ENCODE data around the gene OLR1. TPM values are rescaled to one million over a fixed set of nuclear protein-coding genes. Genes with fewer than 3 reads are reported as not detected.
"Not testable (repeated sequence)": the region's sequence is repeated elsewhere in the genome, so short reads cannot be mapped to it uniquely, and the experiment has no call there.

Gene OLR1
- 0.55 TPM for total RNA-seq
- long read RNA-seq = 0 reads

DNA sequence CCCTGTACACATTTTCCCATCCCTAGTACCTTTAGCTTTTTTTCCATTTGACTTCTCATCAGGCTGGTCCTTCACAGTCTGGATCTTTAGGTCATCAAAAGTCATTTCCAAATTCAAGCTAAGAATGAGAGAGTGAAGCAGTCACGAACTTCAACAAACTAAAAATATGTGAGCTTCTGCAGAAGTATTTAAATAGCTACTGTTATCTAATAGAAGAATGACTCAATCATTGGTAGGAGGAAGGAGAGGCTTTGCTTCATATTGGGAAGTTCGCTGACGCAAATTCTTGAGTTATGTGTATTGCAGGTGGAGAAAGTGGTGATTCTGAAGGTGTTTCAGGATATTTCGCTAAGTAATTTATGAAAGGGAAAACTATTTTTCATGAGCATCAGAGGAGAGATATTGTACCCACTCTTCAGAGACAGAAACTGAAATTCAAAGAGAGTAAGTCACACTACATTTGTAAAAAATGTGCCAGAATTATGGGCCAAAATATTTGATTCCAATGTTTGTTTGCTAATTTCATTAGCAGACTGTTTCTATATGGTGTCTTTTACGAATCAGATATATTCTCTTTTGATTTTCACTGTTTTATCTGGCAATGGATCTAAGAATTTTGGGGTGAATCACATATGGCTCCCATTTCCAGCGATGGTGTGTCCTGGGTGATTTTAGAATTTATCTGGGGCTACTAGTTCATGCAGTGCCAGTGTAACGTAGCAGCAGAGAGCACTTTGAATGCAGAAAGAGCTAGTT lies at the start of gene OLR1:
OLR1 (minus strand) TSS at position 160 of the 756 bp plus-strand sequence; CDS start at position 105, 55 bp downstream.
- no peaks in the 10 kb centered on the region for H3K4me1 ChIP-seq
- TF ChIP-seq, protein P1, sequence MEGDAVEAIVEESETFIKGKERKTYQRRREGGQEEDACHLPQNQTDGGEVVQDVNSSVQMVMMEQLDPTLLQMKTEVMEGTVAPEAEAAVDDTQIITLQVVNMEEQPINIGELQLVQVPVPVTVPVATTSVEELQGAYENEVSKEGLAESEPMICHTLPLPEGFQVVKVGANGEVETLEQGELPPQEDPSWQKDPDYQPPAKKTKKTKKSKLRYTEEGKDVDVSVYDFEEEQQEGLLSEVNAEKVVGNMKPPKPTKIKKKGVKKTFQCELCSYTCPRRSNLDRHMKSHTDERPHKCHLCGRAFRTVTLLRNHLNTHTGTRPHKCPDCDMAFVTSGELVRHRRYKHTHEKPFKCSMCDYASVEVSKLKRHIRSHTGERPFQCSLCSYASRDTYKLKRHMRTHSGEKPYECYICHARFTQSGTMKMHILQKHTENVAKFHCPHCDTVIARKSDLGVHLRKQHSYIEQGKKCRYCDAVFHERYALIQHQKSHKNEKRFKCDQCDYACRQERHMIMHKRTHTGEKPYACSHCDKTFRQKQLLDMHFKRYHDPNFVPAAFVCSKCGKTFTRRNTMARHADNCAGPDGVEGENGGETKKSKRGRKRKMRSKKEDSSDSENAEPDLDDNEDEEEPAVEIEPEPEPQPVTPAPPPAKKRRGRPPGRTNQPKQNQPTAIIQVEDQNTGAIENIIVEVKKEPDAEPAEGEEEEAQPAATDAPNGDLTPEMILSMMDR (IDR thresholded peaks at IDR 0.05; ENCODE audit: borderline replicate concordance) = no peak
- no peak within 1 kb of the TSS for H3K4me3 ChIP-seq
- H3K27me3 ChIP-seq (ENCODE audit: low read depth) = no peaks in the 10 kb centered on the region
- DNase-seq = no peak
- H3K36me3 ChIP-seq = no peaks in the 10 kb centered on the region
- intact Hi-C loops (cut with micrococcal nuclease) = no loop called here
- no peaks in the 10 kb centered on the region for H3K9me3 ChIP-seq (replicated peaks)
- no peak within 1 kb of the TSS for H3K27ac ChIP-seq (replicated peaks)

DNA sequence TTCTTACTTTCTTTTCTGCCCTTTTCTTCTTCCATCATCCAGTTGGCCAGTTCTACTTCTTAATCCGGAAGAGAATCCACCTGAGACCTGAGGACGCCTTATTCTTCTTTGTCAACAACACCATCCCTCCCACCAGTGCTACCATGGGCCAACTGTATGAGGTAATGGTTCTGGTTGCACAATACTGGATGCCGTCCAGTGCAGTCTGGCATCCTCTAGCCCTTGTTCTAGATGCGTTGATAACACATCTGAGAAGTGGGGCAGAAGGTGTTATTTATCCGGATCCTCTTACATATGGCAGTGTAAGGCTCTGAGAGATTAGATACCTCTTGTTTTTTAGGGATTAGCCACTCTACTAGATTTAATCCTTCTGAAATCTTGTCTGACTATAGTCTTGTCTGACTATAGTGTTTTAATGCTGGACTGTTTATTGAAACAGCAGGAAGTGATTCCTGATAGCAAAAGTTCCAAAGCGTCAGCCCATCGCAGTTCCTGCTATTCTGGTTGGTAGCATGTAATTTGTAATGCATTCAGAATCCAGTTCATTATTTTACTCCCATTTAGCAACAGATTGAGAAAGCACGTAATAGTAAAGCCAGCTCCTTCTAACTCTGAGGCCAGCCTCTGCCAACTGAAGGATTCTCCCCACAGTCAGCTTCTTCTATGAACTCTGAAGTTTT lies 48.6 kb upstream of the OLR1 start:
- Histone ChIP-seq H3K27ac (replicated peaks) (peak overlapping the region; percentile 79), H3K4me1 (peaks cover 62% of the 10 kb centered on the region), H3K36me3 (peaks cover 78% of the 10 kb centered on the region), H3K27me3 (ENCODE audit: low read depth) (no peaks in the 10 kb centered on the region), H3K4me3 (peak overlapping the region; percentile 6), H3K9me3 (replicated peaks) (no peaks in the 10 kb centered on the region)
- TF ChIP-seq, protein P1 (IDR thresholded peaks at IDR 0.05; ENCODE audit: borderline replicate concordance) = no peak
- peak; percentile 75 for DNase-seq
- intact Hi-C loops (cut with micrococcal nuclease) = no loop called here

DNA sequence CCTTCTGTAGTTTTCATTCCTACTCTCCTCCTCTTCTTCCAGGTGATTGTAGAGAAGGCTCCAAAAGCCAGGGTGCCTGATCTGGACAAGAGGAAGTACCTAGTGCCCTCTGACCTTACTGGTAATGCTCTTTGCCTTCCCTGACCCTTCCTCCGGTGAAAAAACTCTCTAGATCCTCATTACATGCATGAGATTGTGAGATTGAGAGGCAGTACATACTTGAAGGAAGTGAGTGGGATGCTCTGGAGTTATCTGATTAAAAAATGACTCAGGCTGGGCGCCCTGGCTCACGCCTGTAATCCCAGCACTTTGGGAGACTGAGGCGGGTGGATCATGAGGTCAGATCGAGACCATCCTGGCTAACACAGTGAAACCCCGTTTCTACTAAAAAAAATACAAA lies 46.1 kb upstream of the OLR1 start:
- Histone ChIP-seq H3K9me3 (replicated peaks) (no peaks in the 10 kb centered on the region), H3K27me3 (ENCODE audit: low read depth) (no peaks in the 10 kb centered on the region), H3K27ac (replicated peaks) (peak overlapping the region; percentile 79), H3K36me3 (peaks cover 64% of the 10 kb centered on the region), H3K4me1 (peaks cover 86% of the 10 kb centered on the region), H3K4me3 (no peak overlapping the region)
- intact Hi-C loops (cut with micrococcal nuclease) = no loop called here
- TF ChIP-seq, protein P1 (IDR thresholded peaks at IDR 0.05; ENCODE audit: borderline replicate concordance) = no peak
- DNase-seq = no peak

DNA sequence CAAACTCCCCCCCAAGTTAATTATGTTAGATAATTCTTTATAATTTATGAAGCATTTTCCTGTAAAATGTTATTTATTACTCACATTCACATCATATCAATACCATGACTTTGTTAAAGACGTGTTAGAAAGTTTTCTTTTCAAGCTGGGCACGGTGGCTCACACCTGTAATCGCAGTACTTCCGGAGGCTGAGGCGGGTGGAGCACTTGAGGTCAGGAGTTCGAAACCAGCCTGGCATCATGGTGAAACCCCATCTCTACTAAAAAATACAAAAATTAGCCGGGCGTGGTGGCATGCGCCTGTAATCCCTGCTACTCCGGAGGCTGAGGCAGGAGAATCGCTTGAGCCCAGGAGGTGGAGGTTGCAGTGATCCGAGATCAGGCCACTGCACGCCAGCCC lies 44.0 kb upstream of the OLR1 start:
- intact Hi-C loops (cut with micrococcal nuclease); H3K9me3 ChIP-seq (replicated peaks); DNase-seq; H3K27me3 ChIP-seq (ENCODE audit: low read depth): not testable (repeated sequence)
- peaks cover 86% of the 10 kb centered on the region for H3K4me1 ChIP-seq
- H3K36me3 ChIP-seq = peaks cover 43% of the 10 kb centered on the region
- peak overlapping the region; percentile 84 for H3K4me3 ChIP-seq
- H3K27ac ChIP-seq (replicated peaks) = peak overlapping the region; percentile 99

DNA sequence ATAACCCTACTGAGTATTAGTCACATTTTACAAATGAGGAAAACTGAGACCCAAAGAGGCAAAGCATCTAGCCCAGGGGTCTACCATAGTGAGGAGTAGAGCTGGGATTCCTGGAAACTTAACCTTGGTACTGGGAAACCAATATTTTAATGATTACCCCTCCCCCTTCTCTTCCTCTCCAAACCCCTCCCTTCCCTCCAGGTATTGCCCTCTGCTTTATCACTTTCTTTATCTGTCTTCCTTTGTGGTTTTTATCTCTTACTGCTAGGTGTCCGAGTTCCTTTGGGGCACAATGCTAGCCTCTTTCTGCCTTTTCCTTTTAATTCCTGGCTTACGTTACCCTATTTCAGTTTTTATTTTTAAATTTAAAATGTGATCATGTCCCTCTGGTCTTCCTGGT lies 43.5 kb upstream of the OLR1 start:
- Histone ChIP-seq H3K27ac (replicated peaks) (peak overlapping the region; percentile 99), H3K9me3 (replicated peaks) (no peaks in the 10 kb centered on the region), H3K4me1 (peaks cover 81% of the 10 kb centered on the region), H3K36me3 (peaks cover 38% of the 10 kb centered on the region), H3K4me3 (peak overlapping the region; percentile 84), H3K27me3 (ENCODE audit: low read depth) (no peaks in the 10 kb centered on the region)
- intact Hi-C loops (cut with micrococcal nuclease) = no loop called here
- DNase-seq = no peak
- TF ChIP-seq, protein P1 (IDR thresholded peaks at IDR 0.05; ENCODE audit: borderline replicate concordance) = no peak

DNA sequence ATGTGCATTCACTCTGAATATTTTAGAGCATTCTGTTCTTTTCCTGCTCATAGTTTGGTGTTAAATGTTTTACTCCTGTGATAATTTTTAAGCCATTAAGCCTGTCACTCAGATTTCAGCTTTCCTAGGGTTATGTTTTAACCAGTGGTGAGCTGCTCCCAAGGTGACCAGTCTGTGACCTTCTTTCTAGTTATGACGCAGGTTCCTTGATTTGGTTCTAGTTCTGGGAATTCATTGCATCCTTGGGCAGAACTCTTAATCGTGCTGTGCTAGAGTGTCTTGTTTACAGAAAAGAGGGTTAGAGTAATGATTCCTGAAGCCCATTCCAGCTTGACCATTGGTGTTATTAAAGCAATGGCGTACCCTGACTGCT lies 42.9 kb upstream of the OLR1 start:
- H3K9me3 ChIP-seq (replicated peaks) = no peaks in the 10 kb centered on the region
- H3K4me3 ChIP-seq = peak overlapping the region; percentile 84
- peaks cover 76% of the 10 kb centered on the region for H3K4me1 ChIP-seq
- TF ChIP-seq, protein P1 (IDR thresholded peaks at IDR 0.05; ENCODE audit: borderline replicate concordance) = no peak
- no peaks in the 10 kb centered on the region for H3K27me3 ChIP-seq (ENCODE audit: low read depth)
- no peak for DNase-seq
- peak overlapping the region; percentile 99 for H3K27ac ChIP-seq (replicated peaks)
- intact Hi-C loops (cut with micrococcal nuclease) = no loop called here
- H3K36me3 ChIP-seq = peaks cover 32% of the 10 kb centered on the region

All from left ventricle myocardium inferior (tissue), 1 donor.